DOHH2 (cell line): ENCODE measurements around the gene LIX1L.

Source experiments
- CTCF ChIP-seq: fragments of 200-600 bp; sonication (generic); IDR thresholded peaks from one replicate; pipeline ENCODE4 v1.5.1; 2014; ENCODE audit warnings: antibody characterized with exemption, mild to moderate bottlenecking, low read depth, low read length; ENCODE audit not compliant: poor library complexity, severe bottlenecking
- EZH2phosphoT487 ChIP-seq: fragments of 200-600 bp; sonication (generic); IDR thresholded peaks from 2 replicates; pipeline ENCODE4 v1.6.1; 2017; ENCODE audit warnings: borderline replicate concordance, mild to moderate bottlenecking, antibody characterized with exemption, low read length, moderate library complexity, mixed read lengths

GRCh38 chr1:145937436-145937835 is 20.4 kb downstream of the LIX1L start:
- TF ChIP-seq CTCF (no peak), EZH2phosphoT487 (no peak)
